ENCODE measurements around the gene ANKLE1. TPM values are rescaled to one million over a fixed set of nuclear protein-coding genes. Genes with fewer than 3 reads are reported as not detected.

ANKLE1 gene
- total and polyA plus RNA-seq, 8 donors = 0.04 to 0.59 (median 0.13) TPM; not detected in 1

- Histone ChIP-seq H3K36me3 (no peaks in the 10 kb centered on the region), H3K27me3 (no peaks in the 10 kb centered on the region), H3K9me3 (no peaks in the 10 kb centered on the region), H3K4me3 (peak overlapping the region in 1 of 4 donors; percentile 6), H3K27ac (peak overlapping the region; percentile 54 to 66 (median 58)), H3K4me1 (peaks cover 4 to 22% (median 9%) of the 10 kb centered on the region in 3 donors)
- intact Hi-C loops (cut with DNase I) = no loop called here
- WGBS, 2 donors = 49 to 72% methylated on average over 9 of the region's 9 CpGs
- no peak for FAIRE-seq
- no peak for ATAC-seq
- DNase-seq = peak in 1 of 6 donors; percentile 51
- no peak for TF ChIP-seq CTCF (IDR thresholded peaks at IDR 0.05)
These were observed 22.5 kb upstream of the ANKLE1 start for GRCh38 chr19:17259118-17259780.

- Histone ChIP-seq H3K27me3 (no peaks in the 10 kb centered on the region), H3K9me3 (no peaks in the 10 kb centered on the region), H3K4me3 (peak overlapping the region in 1 of 4 donors; percentile 6), H3K36me3 (no peaks in the 10 kb centered on the region), H3K4me1 (peaks cover 4 to 22% (median 9%) of the 10 kb centered on the region in 3 donors), H3K27ac (peak overlapping the region; percentile 54 to 66 (median 58))
- DNase-seq (peak in 3 of 6 donors; percentile 46 to 67 (median 63)), FAIRE-seq (no peak), ATAC-seq (peak; percentile 68 to 76 (median 70))
- intact Hi-C loops (cut with DNase I) = no loop called here
- 26 to 28% methylated on average over 1 of the region's 1 CpG for WGBS, 2 donors
- TF ChIP-seq CTCF (IDR thresholded peaks at IDR 0.05) = no peak
These were observed 21.8 kb upstream of the ANKLE1 start for GRCh38 chr19:17259934-17260333.

- 9 to 10% methylated on average over 15 of the region's 15 CpGs for WGBS, 2 donors
- no peaks in the 10 kb centered on the region for H3K27me3 ChIP-seq
- intact Hi-C loops (cut with DNase I) = no loop called here
- peaks cover 4 to 19% (median 9%) of the 10 kb centered on the region in 3 donors for H3K4me1 ChIP-seq
- no peaks in the 10 kb centered on the region for H3K9me3 ChIP-seq
- DNase-seq (peak; percentile 82 to 95 (median 91)), FAIRE-seq (no peak), ATAC-seq (peak; percentile 92 to 95 (median 93))
- H3K27ac ChIP-seq = peak overlapping the region in 3 of 4 donors; percentile 51 to 66 (median 54)
- peak; percentile 83 to 93 (median 87) for TF ChIP-seq CTCF (IDR thresholded peaks at IDR 0.05)
- H3K36me3 ChIP-seq = no peaks in the 10 kb centered on the region
- no peak overlapping the region for H3K4me3 ChIP-seq
These were observed 20.8 kb upstream of the ANKLE1 start for GRCh38 chr19:17260842-17261325.

- no peak for FAIRE-seq
- H3K4me1 ChIP-seq = peaks cover 4 to 19% (median 9%) of the 10 kb centered on the region in 3 donors
- no peak for TF ChIP-seq CTCF (IDR thresholded peaks at IDR 0.05)
- no peak overlapping the region for H3K27ac ChIP-seq
- peak in 1 of 6 donors; percentile 54 for DNase-seq
- H3K36me3 ChIP-seq = no peaks in the 10 kb centered on the region
- 81 to 90% methylated on average over 16 of the region's 16 CpGs for WGBS, 2 donors
- no peaks in the 10 kb centered on the region for H3K27me3 ChIP-seq
- no peak overlapping the region for H3K4me3 ChIP-seq
- intact Hi-C loops (cut with DNase I) = no loop called here
- no peaks in the 10 kb centered on the region for H3K9me3 ChIP-seq
- no peak for ATAC-seq
These were observed 19.1 kb upstream of the ANKLE1 start for GRCh38 chr19:17262557-17262956.
